ENCODE results near the gene MOGAT3. TPM values are rescaled to one million over a fixed set of nuclear protein-coding genes. Genes with fewer than 3 reads are reported as not detected.
A peak's percentile ranks its signal among the peaks of the same experiment; 100 is the strongest.

MOGAT3 gene
- total RNA-seq, 1 donor from 2014 or later = not detected

DNA sequence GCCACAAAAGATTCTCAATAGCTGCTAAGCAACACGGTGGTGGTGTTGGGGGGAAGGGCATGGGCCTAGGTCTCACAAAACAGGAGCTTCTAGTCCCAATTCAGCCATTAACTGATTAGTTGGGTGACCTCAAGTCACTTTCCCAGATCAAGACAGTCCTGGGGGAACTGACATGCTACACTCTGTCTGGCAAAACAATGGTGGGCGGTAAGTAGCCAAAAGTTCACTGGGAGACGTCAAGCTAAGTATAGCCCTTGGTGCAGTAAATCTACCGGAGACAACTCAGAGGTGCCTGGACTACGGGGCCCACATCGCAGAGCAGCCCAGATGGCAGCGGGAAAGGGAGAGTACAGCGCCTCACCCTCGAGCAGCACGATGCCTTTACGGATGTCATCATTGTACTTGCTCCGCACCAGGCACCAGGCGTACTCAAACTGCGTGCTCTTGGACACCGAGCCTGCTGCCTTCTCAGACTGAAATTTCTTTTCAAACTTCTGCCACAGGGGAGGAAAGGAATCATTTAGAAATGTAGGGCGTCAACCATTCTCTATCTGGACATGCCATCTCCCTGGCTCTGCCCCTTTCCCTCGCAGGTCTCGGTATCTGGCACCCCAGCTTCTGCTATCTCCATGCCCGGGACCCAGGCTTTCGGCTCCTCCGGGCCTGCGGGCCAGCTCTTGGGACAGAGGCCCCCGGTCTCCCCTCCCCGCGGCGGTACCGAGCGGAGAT lies 43.0 kb upstream of the MOGAT3 start:
- Mint-ChIP-seq H3K36me3 (ENCODE audit: insufficient read depth) (peaks cover 7% of the 10 kb centered on the region), H3K4me1 (ENCODE audit: low read depth) (peaks cover 13% of the 10 kb centered on the region), H3K27ac (peak overlapping the region; percentile 56), H3K9me3 (ENCODE audit: low read depth) (no peaks in the 10 kb centered on the region), H3K27me3 (no peaks in the 10 kb centered on the region), H3K4me3 (ENCODE audit: low read depth) (peak overlapping the region; percentile 97)
- TF ChIP-seq, protein P1, sequence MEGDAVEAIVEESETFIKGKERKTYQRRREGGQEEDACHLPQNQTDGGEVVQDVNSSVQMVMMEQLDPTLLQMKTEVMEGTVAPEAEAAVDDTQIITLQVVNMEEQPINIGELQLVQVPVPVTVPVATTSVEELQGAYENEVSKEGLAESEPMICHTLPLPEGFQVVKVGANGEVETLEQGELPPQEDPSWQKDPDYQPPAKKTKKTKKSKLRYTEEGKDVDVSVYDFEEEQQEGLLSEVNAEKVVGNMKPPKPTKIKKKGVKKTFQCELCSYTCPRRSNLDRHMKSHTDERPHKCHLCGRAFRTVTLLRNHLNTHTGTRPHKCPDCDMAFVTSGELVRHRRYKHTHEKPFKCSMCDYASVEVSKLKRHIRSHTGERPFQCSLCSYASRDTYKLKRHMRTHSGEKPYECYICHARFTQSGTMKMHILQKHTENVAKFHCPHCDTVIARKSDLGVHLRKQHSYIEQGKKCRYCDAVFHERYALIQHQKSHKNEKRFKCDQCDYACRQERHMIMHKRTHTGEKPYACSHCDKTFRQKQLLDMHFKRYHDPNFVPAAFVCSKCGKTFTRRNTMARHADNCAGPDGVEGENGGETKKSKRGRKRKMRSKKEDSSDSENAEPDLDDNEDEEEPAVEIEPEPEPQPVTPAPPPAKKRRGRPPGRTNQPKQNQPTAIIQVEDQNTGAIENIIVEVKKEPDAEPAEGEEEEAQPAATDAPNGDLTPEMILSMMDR (IDR thresholded peaks at IDR 0.05; ENCODE audit: unreplicated experiment) = no peak
- no peak for DNase-seq (ENCODE audit: low spot score, unreplicated experiment)

DNA sequence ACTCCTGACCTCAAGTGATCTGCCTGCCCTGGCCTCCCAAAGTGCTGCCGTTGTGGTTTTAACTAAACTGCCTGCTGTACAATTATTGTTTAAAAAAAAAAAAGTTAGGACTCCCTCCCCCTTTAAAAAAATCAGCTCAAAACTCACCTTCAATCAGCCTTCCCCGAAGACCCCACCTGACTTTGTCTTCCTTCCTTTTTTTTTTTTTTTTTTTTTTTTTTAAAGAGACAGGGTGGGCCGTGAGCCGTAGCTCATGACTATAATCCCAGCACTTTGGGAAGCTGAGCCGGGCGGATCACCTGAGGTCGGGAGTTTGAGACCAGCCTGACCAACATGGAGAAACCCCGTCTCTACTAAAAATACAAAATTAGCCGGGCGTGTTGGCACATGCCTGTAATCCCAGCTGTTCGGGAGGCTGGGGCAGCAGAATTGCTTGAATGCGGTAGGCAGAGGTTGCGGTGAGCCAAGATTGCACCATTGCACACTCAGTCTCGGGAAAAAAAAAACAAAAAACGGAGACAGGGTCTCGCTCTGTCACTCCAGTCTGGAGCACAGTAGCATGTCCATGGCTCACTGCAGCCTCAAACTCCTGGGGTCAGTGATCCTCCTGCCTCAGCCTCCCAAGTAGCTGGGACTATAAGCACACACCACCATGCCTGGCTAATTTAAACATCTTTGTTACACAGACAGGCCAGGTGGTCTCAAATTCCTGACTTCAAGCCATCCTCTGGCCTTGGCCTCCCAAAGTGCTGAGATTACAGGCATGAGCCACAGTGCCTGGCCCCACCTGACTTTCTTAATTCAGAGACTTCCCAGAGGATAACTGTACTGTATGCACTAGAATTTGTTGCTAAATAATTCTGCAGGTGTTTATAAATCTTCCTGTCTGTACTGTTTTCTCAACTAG lies 40.9 kb upstream of the MOGAT3 start:
- Mint-ChIP-seq H3K27ac (no peak overlapping the region), H3K4me1 (ENCODE audit: low read depth) (peaks cover 22% of the 10 kb centered on the region), H3K27me3 (no peaks in the 10 kb centered on the region), H3K36me3 (ENCODE audit: insufficient read depth) (peaks cover 6% of the 10 kb centered on the region), H3K9me3 (ENCODE audit: low read depth) (no peaks in the 10 kb centered on the region), H3K4me3 (ENCODE audit: low read depth) (no peak overlapping the region)
- DNase-seq (ENCODE audit: low spot score, unreplicated experiment) = no peak
- TF ChIP-seq, protein P1 (IDR thresholded peaks at IDR 0.05; ENCODE audit: unreplicated experiment) = no peak

DNA sequence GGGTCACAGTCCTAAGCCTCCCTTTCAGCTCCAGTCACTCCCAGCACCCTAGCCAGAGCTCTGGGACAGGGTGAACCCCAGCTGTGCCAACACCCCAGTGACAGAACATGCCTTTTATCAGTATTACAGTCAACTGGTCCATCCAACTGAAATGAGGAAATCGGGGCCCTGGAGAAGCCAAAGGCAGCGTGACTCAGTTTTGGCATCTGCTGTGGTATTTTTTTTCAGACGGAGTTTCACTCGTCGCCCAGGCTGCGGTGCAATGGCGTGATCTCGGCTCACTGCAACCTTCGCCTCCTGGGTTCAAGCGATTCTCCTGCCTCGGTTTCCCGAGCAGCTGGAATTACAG lies 40.2 kb upstream of the MOGAT3 start:
- no peaks in the 10 kb centered on the region for H3K27me3 Mint-ChIP-seq
- no peak overlapping the region for H3K27ac Mint-ChIP-seq
- H3K4me3 Mint-ChIP-seq (ENCODE audit: low read depth) = no peak overlapping the region
- TF ChIP-seq, protein P1 (IDR thresholded peaks at IDR 0.05; ENCODE audit: unreplicated experiment) = no peak
- DNase-seq (ENCODE audit: low spot score, unreplicated experiment) = no peak
- H3K4me1 Mint-ChIP-seq (ENCODE audit: low read depth) = peaks cover 22% of the 10 kb centered on the region
- no peaks in the 10 kb centered on the region for H3K9me3 Mint-ChIP-seq (ENCODE audit: low read depth)
- peaks cover 6% of the 10 kb centered on the region for H3K36me3 Mint-ChIP-seq (ENCODE audit: insufficient read depth)

DNA sequence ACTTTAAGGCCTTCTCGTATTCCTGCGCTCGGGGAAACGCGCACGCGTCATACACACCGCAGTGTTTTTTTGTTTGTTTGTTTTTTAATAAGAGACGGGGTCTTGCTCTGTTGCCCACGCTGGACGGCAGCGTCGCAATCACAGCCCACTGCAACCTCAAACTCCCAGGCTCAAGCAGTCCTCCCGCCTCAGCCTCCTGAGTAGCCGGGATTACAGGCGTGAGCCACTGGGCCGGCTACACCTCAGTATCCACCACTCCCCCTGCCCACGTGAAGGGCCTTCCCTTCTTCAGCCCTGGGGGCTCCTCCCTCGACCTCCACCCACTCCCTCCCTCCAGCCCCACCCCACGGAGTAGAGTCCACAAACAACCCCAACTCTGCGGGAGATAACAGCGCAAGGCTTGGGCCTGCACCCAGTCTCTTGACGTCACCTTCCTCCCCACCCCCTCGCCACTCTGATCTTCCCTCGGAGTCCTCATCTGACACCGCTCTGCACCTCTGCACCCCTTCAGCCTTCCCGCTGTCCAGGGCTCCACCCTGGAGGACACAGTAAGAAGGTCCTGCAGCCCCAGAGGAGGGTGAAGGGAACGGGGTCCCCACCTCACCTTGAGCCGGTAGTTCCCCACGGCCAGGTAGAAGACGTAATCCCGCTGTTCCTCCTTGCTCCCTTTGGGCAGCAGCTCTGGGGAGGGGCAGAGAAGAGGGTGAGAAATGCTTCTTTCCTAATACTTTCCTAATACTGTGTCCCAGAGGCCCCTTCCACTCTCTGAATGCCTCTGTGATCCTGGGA lies 39.6 kb upstream of the MOGAT3 start:
- TF ChIP-seq, protein P1 (IDR thresholded peaks at IDR 0.05; ENCODE audit: unreplicated experiment) = no peak
- Mint-ChIP-seq H3K4me1 (ENCODE audit: low read depth) (peaks cover 22% of the 10 kb centered on the region), H3K9me3 (ENCODE audit: low read depth) (no peaks in the 10 kb centered on the region), H3K27me3 (no peaks in the 10 kb centered on the region), H3K36me3 (ENCODE audit: insufficient read depth) (peaks cover 6% of the 10 kb centered on the region), H3K27ac (peak overlapping the region; percentile 61), H3K4me3 (ENCODE audit: low read depth) (no peak overlapping the region)
- no peak for DNase-seq (ENCODE audit: low spot score, unreplicated experiment)

DNA sequence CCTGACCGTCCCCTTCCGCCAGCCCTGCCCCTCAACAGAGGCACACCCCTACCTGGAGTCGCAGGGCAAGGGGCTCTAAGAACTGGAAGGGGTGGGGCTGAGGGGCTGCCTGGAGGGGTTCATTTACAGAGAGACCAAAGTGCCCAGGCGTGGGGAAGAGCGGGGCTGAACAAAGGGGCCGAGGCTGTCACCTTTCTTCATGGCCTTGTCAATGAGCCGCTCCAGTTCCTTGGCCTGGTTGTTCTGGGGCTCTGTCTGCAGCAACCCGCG lies 39.0 kb upstream of the MOGAT3 start:
- no peaks in the 10 kb centered on the region for H3K9me3 Mint-ChIP-seq (ENCODE audit: low read depth)
- TF ChIP-seq, protein P1 (IDR thresholded peaks at IDR 0.05; ENCODE audit: unreplicated experiment) = no peak
- H3K4me1 Mint-ChIP-seq (ENCODE audit: low read depth) = peaks cover 21% of the 10 kb centered on the region
- H3K36me3 Mint-ChIP-seq (ENCODE audit: insufficient read depth) = peaks cover 5% of the 10 kb centered on the region
- no peaks in the 10 kb centered on the region for H3K27me3 Mint-ChIP-seq
- DNase-seq (ENCODE audit: low spot score, unreplicated experiment) = no peak
- H3K4me3 Mint-ChIP-seq (ENCODE audit: low read depth) = no peak overlapping the region
- H3K27ac Mint-ChIP-seq = no peak overlapping the region
